GM19324 (cell line): ENCODE data around the gene PCGF1.

Experiments used
- ATAC-seq: cut with Tn5 transposase; IDR thresholded peaks from one replicate; pipeline ENCODE4 v1.9.1; 2021; ENCODE audit warnings: mild to moderate bottlenecking, moderate library complexity; ENCODE audit not compliant: unreplicated experiment, low FRiP score

The PCGF1 gene

GRCh38 chr2:74507145-74507925 is at the start of gene PCGF1:
TSS of gene PCGF1 (minus strand) at chr2:74507695. CDS start at chr2:74507668, 27 bp downstream.
- ATAC-seq: peak; percentile 93

GRCh38 chr2:74556831-74557370 is 49.4 kb upstream of the PCGF1 start:
- ATAC-seq: no peak

GRCh38 chr2:74556159-74556558 is 48.7 kb upstream of the PCGF1 start:
- ATAC-seq: no peak

- ATAC-seq: no peak
These were observed 48.2 kb upstream of the PCGF1 start for GRCh38 chr2:74555610-74556103.

GRCh38 chr2:74554820-74555531 is 47.5 kb upstream of the PCGF1 start:
- ATAC-seq: peak; percentile 66

GRCh38 chr2:74553892-74554819 is 46.7 kb upstream of the PCGF1 start, which contains the start of the genes DOK1 and LOXL3:
TSS of gene DOK1 (plus strand) at chr2:74554720. CDS start at chr2:74554755, 35 bp downstream.
TSS of gene LOXL3 (minus strand) at chr2:74553942. CDS start at chr2:74552634, 1,308 bp downstream.
- ATAC-seq: peak; percentile 66

GRCh38 chr2:74552914-74553811 is 45.7 kb upstream of the PCGF1 start:
- ATAC-seq: no peak

- ATAC-seq: no peak
These were observed 44.7 kb upstream of the PCGF1 start for GRCh38 chr2:74551942-74552913.

GRCh38 chr2:74551530-74551929 is 44.0 kb upstream of the PCGF1 start:
- ATAC-seq: no peak

GRCh38 chr2:74550231-74550630 is 42.7 kb upstream of the PCGF1 start:
- no peak for ATAC-seq

GRCh38 chr2:74548900-74549826 is 41.7 kb upstream of the PCGF1 start:
- no peak for ATAC-seq

- no peak for ATAC-seq
These were observed 40.9 kb upstream of the PCGF1 start for GRCh38 chr2:74548285-74548899.

- ATAC-seq: no peak
These were observed 38.5 kb upstream of the PCGF1 start for GRCh38 chr2:74546004-74546403.

- ATAC-seq: no peak
These were observed 37.1 kb upstream of the PCGF1 start for GRCh38 chr2:74544634-74545033.

GRCh38 chr2:74542978-74543377 is 35.5 kb upstream of the PCGF1 start:
- no peak for ATAC-seq

- no peak for ATAC-seq
These were observed 32.8 kb upstream of the PCGF1 start for GRCh38 chr2:74540291-74540690.
